Left lung (tissue), 10 donors: ENCODE measurements around the gene ADAMTS16. TPM values are rescaled to one million over a fixed set of nuclear protein-coding genes. Genes with fewer than 3 reads are reported as not detected.

Source experiments
- ATAC-seq: fragments of 200-7000 bp; cut with Tn5 transposase; one replicate; pipeline ENCODE4 v1.9.1; 2020; ENCODE audit warnings: moderate library complexity
- DNase-seq, 4 donors: peaks; one replicate each; pipeline ENCODE4 v3.0.0-alpha.2; 2013 to 2020
- H3K27ac ChIP-seq, 2 donors: fragments of 200-600 bp; sonication (generic) in 1 of 2; one replicate each; pipeline versions ENCODE4 v1.5.0 to v1.8.0; 2020 to 2021
- H3K27me3 ChIP-seq, 2 donors: fragments of 200-600 bp; sonication (generic) in 1 of 2; one replicate each; pipeline versions ENCODE4 v1.5.0 to v1.8.0; 2020 to 2021
- H3K36me3 ChIP-seq, 2 donors: fragments of 200-600 bp; sonication (generic) in 1 of 2; one replicate each; pipeline versions ENCODE4 v1.5.0 to v1.8.0; 2020 to 2021
- H3K4me1 ChIP-seq, 2 donors: fragments of 200-600 bp; one replicate each; pipeline ENCODE4 v1.8.0; 2021
- H3K4me3 ChIP-seq, 2 donors: fragments of 200-600 bp; sonication (generic) in 1 of 2; one replicate each; pipeline versions ENCODE4 v1.5.0 to v1.8.0; 2020 to 2021; ENCODE audit warnings: mild to moderate bottlenecking in 1 of 2
- H3K9me3 ChIP-seq, 2 donors: fragments of 200-600 bp; sonication (generic) in 1 of 2; one replicate each; pipeline versions ENCODE4 v1.5.0 to v1.8.0; 2020 to 2021
- CTCF ChIP-seq, 2 donors: fragments of 200-600 bp; sonication (generic) in 1 of 2; IDR thresholded peaks; one replicate each; pipeline versions ENCODE4 v1.5.0 to v1.8.0; 2021; ENCODE audit warnings: antibody characterized with exemption in 2 of 2
- intact Hi-C, 2 donors: fragments of 100-400 bp; cut with DNase I; formaldehyde crosslinking; loops; one replicate each; pipeline versions ENCODE4 v1.11.2 to v1.14.2; 2022
- polyA plus RNA-seq, 6 donors: library from polyadenylated mRNA; unstranded; fragments of 120-200 nt; gene quantifications; one replicate each; pipeline ENCODE4 v1.2.1, GENCODE V29; 2013; ENCODE audit not compliant: insufficient read length in 6 of 6
- total RNA-seq, 2 donors: library from RNA; stranded (reverse); fragmentation: NEBNext Ultra II Directional; extraction: Animal tissue kit (Norgen Biotek cat#: 25700); gene quantifications; one replicate each; pipeline ENCODE4 v1.2.1, GENCODE V29; 2021
- donor health status: DM: no; HTN: yes; CAD: no.
- donor health status: DM: no; HTN: no; CAD: no.

The ADAMTS16 gene
- total and polyA plus RNA-seq, 8 donors: 0.29 to 28.7 (median 1.1) TPM

- Histone ChIP-seq H3K27ac (no peak overlapping the region), H3K4me1 (no peaks in the 10 kb centered on the region), H3K4me3 (no peak overlapping the region), H3K9me3 (no peaks in the 10 kb centered on the region), H3K36me3 (no peaks in the 10 kb centered on the region), H3K27me3 (no peaks in the 10 kb centered on the region)
- TF ChIP-seq CTCF (IDR thresholded peaks at IDR 0.05): no peak
- ATAC-seq (no peak), DNase-seq (no peak)
- intact Hi-C loops: no loop called here
These were observed 67.7 kb downstream of the ADAMTS16 start for GRCh38 chr5:5207828-5208227.

- ATAC-seq (no peak), DNase-seq (no peak)
- Histone ChIP-seq H3K27me3 (no peaks in the 10 kb centered on the region), H3K36me3 (no peaks in the 10 kb centered on the region), H3K4me1 (no peaks in the 10 kb centered on the region), H3K9me3 (no peaks in the 10 kb centered on the region), H3K27ac (no peak overlapping the region), H3K4me3 (no peak overlapping the region)
- intact Hi-C loops: no loop called here
- TF ChIP-seq CTCF (IDR thresholded peaks at IDR 0.05): no peak
These were observed 69.0 kb downstream of the ADAMTS16 start for GRCh38 chr5:5209089-5209488.

- no peak for TF ChIP-seq CTCF (IDR thresholded peaks at IDR 0.05)
- H3K27me3 ChIP-seq: no peaks in the 10 kb centered on the region
- no peaks in the 10 kb centered on the region for H3K4me1 ChIP-seq
- ATAC-seq (no peak), DNase-seq (no peak)
- no peak overlapping the region for H3K27ac ChIP-seq
- intact Hi-C loops: no loop called here
- no peaks in the 10 kb centered on the region for H3K36me3 ChIP-seq
- H3K9me3 ChIP-seq: no peaks in the 10 kb centered on the region
- H3K4me3 ChIP-seq: no peak overlapping the region
These were observed 69.6 kb downstream of the ADAMTS16 start for GRCh38 chr5:5209510-5210286.

- ATAC-seq: no peak
- no peak for DNase-seq
- no peaks in the 10 kb centered on the region for H3K4me1 ChIP-seq
- H3K27me3 ChIP-seq: no peaks in the 10 kb centered on the region
- no peak overlapping the region for H3K27ac ChIP-seq
- no peaks in the 10 kb centered on the region for H3K36me3 ChIP-seq
- no peak overlapping the region for H3K4me3 ChIP-seq
- TF ChIP-seq CTCF (IDR thresholded peaks at IDR 0.05): no peak
- intact Hi-C loops: no loop called here
- no peaks in the 10 kb centered on the region for H3K9me3 ChIP-seq
These were observed 77.2 kb downstream of the ADAMTS16 start for GRCh38 chr5:5217371-5217770.

GRCh38 chr5:5218396-5218795, 78.3 kb downstream of the ADAMTS16 start:
- TF ChIP-seq CTCF (IDR thresholded peaks at IDR 0.05): no peak
- DNase-seq: no peak
- no peak overlapping the region for H3K27ac ChIP-seq
- H3K9me3 ChIP-seq: no peaks in the 10 kb centered on the region
- H3K36me3 ChIP-seq: no peaks in the 10 kb centered on the region
- intact Hi-C loops: no loop called here
- H3K27me3 ChIP-seq: no peaks in the 10 kb centered on the region
- no peaks in the 10 kb centered on the region for H3K4me1 ChIP-seq
- H3K4me3 ChIP-seq: no peak overlapping the region
- ATAC-seq: no peak
